HG03457 (cell line): ENCODE measurements around the gene TRPV2.

Experiments used
- ATAC-seq: cut with Tn5 transposase; IDR thresholded peaks from one replicate; pipeline ENCODE4 v1.9.1; 2021; ENCODE audit warnings: moderate number of reproducible peaks; ENCODE audit not compliant: unreplicated experiment

The TRPV2 gene

DNA sequence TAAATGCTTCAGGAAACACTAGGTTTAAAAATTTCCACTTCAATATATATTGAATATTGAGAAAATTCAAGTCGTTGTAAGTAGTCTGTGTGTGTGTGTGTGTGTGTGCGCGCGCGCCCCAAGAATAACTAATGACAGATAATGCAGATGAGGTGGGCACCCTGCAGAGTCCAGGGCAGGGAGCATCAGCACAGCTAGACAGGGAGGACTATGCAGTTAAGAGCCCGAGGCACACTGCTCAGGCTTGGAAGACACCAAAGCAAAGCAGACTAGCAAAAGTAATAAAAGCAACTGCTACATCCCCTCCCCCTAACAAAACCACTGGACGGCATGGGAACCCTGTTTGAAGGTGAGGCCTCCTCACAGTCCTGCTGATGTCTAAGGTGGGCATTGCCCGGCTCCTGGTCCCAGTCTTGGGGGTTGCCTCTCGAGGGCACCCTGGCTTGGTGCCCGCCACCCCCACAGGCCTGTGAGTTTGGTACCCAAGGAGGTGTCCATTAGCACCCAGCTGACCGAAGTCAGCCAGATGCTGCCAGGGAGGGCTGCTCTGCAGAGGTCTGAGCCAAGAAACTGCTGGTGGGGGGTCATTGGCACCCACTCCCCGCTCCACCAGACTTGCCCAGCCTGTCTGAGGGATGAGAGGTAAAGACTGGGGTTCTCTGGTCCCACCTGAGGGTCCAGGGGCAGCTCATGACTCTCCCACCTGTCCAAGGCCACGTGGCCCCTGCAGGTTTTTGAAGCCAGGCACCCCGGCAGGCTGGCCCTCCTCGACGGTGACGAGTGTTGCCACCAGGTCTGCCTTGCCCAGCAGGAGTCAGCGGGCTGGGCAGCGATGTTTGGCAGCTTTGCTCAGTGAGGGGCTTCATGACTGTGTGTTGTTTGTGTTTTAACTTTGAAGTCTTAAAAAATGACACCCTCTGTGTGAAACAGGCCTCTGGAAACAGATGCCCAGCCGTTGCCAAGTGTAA, 58.0 kb downstream of the TRPV2 start:
- no peak for ATAC-seq

DNA sequence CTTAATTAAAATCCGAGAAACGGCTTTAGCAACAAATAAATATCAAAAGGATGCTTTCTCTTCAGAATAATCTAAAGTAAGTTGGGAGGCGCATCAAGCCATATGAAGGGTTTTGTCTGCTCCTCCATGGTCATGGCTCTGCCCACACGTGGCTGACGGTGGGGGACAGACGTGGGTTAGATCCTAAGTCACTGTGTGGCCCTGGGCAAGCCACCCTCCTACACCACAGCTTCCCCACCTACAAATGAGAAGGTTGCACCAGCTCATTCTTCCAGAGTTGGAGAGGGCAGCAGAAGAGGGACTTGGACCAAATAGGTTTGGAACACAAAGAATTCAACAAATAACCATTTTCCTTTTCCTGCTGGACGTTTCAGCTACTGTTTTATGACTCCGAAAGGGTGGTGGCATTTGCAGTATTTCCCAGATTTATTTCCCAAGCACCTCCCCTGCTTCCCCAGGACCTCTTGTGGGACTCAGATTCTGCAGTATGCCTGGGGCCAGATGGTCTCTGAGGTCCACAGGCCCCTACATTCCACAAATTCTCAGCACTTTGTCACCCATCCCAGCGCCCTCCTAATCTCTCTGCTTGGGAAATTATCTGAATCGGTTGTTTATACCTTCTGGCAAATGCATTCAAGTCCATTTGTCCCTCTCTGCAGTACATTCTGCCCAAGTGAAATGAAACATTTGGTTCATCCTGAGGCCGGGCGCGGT, 58.8 kb downstream of the TRPV2 start:
- no peak for ATAC-seq

DNA sequence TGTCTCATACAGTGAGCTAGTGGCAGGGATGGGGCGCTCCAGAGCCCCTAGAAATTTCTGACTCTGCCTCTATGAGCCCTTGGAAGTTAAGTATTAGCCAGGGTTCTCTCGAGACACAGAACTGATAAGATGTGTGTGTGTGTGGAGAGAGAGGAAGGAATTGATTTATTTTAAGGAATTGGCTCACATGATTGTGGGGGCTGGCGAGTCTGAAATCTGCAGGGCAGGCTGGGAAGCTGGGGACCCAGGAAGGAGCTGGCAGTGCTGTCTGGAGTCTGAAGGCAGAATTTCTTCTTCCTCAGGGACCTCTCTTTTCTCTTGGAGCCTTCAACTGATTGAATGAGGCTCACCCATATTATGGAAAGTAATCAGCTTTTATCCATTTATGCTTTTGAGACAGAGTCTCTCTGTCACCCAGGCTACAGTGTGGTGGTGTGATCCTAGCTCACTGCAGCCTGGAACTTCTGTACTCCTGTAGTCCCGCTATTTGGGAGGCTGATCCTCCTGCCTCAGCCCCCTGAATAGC, 59.9 kb downstream of the TRPV2 start:
- no peak for ATAC-seq

DNA sequence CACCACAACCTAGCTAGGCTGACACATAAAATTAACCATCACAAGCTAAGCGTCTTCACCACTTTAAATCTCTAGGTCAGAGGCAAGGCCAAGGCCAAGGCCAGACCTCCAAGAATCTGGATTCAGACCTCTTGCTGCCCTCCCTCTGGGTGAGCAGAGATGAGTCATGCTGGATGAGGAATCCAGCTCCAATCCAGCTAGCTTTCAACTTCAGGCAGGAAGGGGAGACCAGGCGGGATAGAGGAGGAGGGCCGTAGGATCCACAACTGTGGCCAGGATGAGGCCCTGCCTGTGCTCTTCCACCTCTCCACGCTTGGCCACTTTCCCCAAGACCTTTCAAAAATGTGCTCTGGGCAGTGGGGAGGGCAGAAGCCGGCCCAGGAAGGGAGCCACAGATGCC, 61.9 kb downstream of the TRPV2 start:
- no peak for ATAC-seq

DNA sequence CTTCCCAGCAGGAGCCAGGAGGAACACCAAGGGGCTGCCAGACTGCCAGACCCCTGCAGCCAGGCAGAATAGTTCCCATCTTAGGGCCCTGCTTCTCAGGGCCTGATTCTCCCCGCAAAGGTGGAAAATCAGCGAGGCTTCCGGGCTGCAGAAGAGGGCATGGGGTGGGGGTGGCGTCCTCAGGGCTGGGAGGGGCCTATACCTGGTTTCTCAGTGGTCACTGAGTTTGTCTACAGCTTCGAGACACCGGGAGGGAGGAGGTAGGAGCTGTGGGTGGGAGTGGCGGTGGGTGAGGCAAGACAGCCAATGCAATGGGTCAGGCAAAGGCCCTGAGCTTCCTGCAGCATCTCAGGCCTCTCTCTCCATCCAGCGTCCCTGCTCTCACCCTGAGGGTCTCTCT, 62.3 kb downstream of the TRPV2 start:
- ATAC-seq, result no peak

DNA sequence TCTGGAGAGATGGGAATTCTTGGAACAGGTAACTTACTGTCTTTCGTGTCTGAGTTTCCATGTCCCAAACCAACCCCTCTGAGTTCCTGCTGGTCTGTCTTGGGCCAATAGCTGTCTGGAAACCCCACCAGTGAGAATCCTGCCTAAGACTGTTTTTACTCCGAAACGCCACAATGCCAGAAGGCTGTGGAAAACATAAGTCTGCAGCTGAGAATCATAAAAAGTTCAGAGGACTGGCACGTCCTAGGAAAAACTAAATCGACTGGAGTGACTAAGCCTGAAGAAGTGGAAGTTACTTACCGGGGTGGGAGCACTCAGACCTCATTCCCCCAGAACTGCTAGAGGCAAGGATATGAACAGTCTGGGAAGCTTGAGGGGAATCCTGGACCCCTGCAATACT, 63.3 kb downstream of the TRPV2 start:
- ATAC-seq, result no peak

GRCh38 chr17:16479264-16479663, 63.9 kb downstream of the TRPV2 start:
- ATAC-seq, result no peak

DNA sequence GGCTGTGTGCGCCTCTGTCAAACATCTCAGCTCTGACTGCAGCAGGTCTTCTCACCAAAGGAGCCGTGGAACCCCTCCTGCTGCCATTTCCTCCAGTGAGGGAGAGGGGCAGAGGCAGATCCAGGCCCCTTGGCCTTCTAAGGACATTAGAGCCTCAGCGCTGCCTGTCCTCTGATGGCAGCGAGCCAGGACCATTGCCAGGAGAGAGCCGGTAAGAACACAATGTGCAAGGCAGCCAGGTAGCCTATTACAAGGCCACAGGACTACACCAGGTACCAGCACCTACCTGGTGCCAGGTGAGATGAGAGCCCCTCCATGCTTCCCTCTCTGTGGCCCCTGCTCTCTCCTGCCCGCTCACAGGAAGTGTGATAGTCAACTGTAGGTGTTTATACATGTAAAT, 65.6 kb downstream of the TRPV2 start:
- no peak for ATAC-seq

GRCh38 chr17:16482253-16482652, 66.9 kb downstream of the TRPV2 start:
- ATAC-seq, result no peak

- ATAC-seq, result no peak
Observed at GRCh38 chr17:16483021-16483645, 67.8 kb downstream of the TRPV2 start.

DNA sequence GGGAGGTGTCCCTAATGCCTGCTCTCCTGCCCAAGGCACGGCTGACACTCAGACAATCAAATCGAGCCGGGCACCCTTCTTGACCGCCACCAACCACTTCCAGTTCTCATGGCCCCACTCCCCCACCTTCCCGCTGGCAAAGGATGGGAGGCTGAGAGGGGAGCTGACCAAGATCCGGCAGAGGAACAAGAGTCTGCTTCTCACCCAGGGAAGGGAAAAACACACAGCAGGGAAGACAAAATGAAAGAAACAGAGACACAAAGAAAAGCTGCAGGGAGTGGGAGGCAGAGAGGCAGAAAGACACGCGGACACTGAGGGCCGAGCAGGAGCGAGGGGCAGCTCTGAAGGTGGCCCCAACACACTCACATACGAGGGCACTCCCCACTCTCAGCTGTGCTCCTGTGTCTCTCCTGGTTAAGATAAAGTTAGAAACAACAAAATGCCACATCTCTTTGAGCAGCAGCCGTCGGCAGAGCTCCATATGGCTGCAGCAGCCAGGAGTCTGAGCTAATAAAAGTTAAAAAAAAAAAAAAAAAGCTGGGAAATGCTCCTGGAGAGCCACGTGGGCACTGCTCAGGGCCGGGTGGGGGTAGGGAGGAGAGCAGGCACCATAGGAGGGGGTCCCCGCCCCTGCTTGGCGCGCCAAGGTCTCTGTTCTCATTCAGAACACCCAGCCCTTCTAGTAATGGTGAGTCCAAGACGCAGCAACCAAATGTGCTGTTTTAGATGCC, 69.2 kb downstream of the TRPV2 start:
- ATAC-seq, result no peak
